ENCODE results near the gene KIF26A.

The KIF26A gene

DNA sequence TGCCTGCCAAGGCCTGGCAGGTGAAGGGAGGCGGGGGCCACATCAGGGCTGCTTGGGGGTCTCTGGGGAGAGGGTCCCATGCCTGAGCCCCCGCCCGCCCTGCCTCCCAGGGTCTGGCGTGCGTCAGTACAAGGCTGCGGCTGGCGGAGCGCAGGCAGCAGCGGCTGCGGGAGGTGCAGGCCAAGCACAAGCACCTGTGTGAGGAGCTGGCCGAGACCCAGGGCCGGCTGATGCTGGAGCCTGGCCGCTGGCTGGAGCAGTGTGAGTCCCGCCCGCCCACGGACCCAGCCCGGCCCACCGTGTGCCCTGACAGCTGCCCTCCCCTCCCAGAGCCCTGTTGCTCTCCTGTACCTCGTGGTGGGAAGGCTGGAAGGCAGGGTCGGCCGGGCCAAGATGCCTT, 40.7 kb downstream of the KIF26A start:
- DNase-seq (ENCODE audit: low read depth): no peak

DNA sequence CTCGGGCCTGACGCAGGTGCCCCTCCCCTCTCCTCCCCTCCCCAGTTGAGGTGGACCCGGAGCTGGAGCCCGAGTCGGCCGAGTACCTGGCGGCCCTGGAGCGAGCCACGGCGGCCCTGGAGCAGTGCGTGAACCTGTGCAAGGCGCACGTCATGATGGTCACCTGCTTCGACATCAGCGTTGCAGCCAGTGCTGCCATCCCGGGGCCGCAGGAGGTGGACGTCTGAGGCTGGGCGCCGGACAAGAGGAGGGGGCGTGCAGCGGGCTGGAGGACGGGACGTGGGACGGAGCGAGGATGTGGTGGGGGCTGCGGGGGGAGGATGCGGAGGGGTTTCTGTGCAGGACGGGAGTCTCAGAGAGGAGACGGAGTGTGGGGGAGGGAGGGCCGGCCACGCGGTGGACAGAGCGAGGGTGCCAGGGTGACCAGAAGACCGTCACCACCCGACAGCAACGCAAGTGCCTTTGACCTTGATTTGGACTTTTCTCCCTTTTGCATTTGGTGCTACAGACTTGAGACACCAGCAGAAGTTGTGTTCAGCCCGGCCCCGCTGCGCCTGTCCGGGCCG, 41.3 kb downstream of the KIF26A start:
- DNase-seq (ENCODE audit: low read depth): no peak

DNA sequence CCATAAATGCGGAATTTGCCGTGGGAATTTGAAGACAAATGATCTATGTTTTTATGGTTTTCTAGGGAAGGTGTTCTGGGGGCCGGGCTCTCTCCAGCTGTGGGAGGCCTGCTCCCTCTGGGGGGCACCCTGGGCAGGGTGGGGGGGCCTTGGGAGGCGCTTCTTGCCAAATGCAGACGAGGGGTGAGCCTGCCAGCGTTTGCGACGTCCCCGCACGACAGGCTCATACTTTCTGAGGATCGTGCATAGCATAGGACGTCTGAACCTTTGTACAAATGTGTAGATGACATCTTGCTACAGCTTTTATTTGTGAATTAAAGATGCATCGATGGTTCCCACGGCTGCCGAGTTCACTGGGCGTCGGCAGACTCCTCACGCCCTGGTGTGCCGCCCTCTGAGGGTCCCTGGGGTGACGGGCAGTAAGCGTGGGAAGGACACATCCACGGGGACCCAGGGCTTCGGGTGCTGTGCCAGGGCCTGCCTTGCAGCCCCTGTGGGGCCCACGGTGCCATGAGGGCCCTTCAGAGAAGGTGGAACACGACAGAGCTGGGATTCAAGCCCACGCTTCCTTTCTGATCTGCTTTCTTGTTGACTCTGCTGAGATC, 42.3 kb downstream of the KIF26A start:
- no peak for DNase-seq (ENCODE audit: low read depth)

DNA sequence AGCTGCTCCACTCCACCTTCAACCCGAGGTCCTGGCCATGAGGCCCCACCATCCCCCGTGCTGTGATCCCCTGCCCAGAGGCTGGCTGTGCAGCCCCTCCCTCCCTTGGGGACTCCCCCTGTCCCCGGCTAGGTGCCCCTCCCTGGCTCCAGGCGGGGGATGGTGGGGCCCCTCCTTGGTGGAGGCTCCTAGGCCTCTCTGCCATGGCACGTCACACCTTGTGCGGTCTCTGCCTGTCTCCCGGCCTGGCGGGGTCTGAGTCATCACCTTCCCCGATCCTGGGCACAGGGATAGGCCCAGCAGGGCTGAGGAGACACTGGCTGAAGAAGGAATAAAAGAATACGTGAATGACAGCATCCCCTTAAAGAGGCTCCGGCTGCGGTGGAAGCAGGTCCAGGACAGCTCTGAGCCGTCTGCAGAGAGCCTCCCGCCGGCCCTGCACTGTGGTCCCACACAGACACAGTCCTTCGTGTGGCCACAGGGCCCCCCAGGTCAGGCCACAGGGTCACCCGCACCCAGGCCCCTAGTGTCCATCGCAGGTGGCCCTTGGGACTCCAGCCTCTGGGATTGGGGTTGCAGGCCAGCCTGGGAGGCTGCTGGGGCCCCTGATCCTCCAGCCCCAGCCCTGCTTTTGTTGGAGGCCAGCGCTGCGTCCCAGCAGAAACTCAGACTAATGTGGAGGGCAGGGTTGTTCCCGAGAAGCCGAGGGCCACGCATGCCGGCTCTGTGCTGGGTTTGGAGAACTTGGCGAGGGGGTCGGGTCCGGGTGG, 43.6 kb downstream of the KIF26A start:
- DNase-seq (ENCODE audit: low read depth): no peak

DNA sequence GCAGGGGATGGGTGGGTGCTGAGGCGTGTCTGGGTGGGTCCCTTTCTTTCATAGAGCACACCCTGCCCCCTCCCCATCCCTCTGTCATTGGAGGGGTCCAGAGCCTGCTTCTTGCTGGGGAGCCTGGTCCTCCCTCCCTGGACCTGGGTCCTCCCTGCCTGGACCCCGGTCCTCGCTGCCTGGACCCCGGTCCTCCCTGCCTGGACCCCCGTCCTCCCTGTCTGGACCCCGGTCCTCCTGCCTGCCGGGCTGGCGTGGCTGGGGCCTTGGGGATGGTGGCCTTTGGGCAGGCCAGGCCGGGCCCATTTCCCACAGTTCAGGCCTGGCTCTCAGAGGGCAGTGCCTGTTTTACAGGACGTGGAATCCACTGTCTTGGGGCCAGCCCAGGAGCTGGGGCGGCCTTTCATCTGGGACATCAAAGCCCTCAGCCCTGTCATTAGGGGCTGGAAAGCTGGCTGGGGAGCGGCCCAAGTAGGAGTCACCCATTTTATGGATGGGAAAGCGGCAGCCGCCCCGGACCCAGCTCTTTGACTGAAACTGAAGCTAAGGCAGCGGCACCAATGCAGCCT, 44.6 kb downstream of the KIF26A start:
- DNase-seq (ENCODE audit: low read depth): no peak

DNA sequence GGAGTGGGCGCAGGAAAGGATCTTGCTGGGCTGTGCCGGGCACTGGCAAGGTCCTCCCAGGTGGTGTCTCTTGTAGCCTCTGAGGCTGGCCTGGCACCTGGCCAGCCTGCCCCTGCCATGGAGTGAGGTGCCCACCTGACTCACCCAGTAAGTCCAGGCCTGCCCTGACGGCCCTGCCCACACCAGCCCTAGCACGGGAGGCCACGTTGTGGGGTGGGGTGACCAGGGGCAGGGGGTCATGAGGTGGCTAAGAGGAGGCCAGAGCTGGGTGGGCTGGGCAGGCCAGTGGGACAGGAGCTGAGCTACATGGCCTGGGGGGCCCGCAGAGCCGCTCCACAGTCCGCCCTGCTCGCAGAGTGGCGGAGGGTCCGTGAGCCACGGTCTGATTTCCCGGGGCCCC, 45.4 kb downstream of the KIF26A start:
- DNase-seq (ENCODE audit: low read depth): no peak

DNA sequence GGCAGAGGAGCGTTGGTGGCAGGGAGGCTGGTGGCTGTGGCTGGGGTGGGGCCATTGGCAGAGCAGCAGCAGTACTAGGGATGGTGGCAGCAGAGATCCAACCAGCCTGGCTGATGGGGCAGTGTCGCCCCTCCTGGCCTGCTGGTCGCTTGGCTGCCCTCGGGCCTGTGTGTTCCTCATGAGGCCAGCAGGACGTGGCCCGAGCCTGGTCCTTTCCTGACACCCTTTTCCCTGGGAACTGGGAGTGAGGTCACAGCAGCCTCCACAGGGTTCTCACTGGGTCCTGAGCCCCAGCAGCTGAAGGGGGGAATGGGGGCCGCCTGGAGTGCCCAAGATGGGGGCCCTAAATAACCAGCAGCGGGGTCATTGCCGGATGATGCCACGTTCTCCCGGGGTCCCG, 46.1 kb downstream of the KIF26A start:
- no peak for DNase-seq (ENCODE audit: low read depth)

DNA sequence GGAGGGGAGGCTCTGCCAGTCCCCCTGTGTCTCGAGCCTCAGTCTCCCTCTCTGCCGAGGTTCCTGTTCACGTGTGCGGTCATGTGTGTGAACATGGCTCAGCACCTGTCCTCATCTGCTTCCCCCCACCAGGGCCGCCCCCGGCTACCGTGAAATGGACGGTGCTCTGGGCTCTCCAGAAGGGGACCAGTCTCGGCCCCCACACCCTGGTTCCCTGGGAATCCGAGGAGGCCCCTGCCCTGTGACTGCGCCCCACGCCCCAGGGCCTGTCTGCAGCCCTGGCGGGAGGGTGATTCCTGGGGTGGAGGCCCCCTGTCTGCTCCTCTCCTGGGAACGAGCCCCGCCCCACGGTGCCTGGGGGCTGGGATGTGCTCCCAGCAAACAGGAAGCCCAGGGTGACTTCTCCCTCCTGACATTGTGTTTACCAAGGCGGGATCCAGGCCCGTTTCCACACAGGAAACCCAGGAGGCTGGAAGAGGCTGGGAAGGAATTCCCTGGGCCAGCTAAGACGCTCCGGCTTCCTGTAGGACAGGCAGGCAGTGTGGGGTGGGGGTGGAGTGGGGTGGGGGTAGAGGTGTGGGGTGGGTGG, 46.6 kb downstream of the KIF26A start:
- DNase-seq (ENCODE audit: low read depth): no peak

DNA sequence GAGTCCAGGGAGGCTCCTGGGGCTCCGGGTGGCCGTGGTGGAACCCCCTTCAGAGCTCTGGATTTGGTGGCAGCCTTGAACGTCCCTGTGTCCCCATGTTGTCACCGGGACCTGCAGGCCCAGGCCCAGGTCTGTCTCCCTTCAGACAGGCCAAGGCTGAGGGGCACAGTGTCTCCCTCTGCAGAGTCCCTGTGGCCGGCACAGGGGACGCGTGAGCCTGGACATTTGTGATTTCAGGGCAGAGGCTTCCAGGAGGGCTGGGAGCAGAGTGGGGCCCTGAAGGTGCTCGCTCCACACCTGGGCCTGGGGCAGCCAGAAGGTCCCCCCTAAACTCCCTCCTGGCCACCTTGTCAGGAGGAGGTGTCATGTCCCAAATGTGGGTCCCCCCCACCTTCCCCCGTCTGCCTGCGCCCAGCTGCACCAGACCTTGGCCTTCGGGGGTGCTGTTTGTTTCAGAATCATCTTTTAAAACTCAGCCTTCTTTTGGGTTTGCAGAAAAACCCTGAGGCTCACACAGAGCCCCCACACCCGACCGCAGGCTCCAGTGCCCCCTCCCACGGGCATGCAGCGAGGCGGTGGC, 47.6 kb downstream of the KIF26A start:
- no peak for DNase-seq (ENCODE audit: low read depth)

DNA sequence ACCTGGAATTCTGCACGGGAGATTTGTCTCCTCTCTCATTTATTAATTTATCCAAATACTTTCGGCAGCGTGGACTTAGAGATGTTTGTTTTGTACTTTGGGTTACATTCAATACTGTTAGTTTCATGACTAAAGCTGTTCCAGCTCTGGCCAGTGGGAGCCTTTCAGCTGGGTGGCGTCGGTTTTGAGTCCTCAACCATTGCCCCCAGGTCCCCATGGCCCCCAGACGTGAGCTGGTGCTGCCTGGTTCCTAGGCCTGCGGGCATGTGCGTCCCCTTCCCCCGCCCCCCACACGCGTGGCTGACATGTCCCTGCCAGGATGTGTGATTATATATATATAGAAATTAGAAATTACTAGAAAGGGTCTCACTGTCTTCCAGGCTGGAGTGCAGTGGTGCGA, 48.2 kb downstream of the KIF26A start:
- no peak for DNase-seq (ENCODE audit: low read depth)

DNA sequence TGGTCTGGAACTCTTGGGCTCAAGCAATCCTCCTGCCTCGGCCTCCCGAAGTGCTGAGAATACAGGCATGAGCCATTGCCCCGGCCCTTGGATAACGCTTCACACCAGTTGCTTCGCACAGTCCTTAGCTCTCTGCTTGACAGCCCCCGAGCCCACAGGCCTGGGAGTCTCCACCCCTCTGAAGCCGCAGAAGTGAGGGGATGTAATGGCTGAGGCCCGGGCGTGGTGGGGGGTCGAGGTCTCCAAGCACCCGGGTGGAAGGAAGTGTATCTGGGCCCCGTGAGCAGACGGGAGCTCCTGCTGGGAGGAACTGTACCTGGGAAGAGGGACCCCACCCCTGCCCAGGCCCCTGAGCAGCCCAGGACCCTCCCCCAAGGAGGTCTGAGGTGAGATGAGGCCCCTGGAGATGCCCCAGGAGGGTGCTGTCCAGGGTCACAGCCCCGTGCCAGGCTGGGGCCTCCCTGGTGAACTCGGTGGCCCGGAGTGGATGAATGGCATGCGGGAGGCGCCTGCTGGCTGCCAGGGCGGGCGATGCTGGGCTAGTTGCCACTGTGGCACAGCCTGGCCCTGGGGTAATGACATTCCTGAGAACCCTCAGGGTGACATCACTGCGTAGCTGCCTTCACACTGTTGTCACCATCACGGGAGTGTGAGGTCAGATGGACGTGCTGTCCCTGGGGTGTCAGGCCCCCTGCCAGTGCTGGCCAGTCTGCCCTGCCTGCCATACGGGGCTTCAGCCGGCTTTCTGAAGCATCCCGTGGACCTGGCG, 48.9 kb downstream of the KIF26A start:
- no peak for DNase-seq (ENCODE audit: low read depth)

DNA sequence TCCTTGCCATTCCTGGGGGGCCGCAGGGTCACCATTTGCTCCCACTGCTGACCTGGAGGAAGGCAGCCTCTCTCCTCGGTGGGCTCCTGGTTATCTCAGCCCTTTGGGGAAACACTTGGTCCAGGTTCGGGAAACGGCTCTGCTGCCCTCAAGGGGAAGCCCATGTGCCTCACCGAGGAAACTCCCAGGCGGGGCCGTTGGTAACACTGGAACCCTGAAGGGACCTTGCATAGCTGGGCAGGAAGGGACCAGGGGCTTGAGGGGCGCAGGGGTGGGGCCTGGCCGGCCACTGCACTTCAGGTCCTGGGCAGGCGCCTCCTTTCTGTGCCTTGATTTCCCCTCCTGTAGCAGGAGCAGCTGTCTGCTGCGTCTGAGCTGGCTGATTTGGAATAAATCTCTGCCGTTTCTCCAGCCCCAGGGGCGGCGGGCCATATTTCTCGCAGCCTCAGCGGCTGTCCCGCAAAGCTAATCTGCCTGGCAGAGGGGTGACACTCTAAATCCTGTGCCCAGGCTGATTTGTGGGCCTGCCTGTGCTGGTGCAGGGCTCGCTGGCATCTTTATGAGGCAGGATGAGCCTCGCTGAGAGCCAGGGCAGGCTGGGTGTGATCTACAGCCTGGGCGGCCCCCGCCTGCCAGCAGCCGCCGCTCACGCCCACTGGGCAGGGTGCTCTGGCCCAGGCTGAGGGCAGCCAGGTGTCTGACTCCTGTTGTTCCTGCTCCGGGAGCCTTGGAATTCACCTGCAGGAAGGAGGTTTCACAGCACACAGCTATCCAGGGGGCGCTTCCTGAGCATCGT, 49.7 kb downstream of the KIF26A start:
- no peak for DNase-seq (ENCODE audit: low read depth)

DNA sequence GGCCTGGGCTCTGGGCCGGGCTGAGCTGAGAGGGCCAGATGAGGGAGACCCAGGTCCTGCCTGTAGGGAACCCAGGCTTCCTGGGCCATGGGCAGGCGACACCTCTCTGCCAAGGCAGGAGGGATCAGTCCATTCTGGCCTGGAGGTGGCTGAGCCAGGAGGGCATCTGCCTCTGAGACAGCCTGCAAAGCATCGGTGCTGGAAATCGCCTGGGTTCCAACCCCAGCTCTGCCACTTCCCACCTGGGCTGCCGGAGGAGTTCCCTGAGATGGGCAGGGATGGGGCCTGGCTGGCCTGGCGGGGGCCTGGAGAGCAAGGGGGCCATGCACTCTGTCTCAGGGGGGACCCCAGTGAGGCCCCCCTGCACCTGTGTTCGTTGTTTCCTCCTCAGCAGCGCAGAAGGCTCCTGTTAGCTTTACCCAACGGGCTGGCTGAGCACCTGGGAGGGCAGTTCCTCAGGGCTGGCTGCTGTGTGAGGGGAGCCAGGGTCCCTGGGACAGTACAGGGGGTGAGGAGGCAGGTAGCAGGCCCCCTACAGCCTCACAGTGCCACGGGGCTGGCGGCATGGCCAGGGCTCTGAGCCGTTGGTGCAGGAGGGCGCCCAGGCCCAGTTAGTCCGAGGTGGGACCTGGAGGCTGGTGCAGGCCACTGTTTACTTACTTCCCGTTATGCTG, 50.5 kb downstream of the KIF26A start:
- no peak for DNase-seq (ENCODE audit: low read depth)

DNA sequence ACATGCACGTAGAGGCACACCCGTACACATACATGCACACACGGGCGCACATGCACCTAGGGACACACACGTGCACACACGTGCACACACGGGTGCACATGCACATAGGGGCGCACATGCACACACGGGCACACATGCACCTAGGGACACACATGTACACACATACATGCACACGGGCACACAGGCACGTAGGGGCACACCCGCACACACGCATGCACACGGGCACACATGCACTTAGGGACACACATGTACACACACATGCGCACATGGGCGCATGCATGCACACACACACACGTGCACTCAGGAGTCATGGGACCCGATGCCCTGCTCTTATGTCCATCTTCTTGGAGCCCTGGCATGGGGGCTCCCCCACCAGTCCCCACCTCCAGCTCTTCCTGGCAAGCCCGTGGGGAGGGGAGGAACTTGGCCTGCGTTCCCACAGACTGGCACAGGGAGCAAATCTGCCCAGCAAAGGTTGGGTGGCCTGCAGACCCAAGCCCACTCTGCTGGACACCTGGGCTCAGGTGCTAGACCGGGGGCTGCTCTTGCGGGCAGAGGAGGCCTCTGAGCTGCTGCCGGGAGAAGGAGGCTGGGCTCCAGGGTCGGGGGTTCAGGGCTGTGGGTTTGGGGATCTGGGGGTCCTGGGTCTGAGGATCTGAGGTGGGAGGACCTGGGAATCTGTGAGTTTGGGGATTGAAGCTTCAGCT, 51.4 kb downstream of the KIF26A start:
- DNase-seq (ENCODE audit: low read depth): no peak

DNA sequence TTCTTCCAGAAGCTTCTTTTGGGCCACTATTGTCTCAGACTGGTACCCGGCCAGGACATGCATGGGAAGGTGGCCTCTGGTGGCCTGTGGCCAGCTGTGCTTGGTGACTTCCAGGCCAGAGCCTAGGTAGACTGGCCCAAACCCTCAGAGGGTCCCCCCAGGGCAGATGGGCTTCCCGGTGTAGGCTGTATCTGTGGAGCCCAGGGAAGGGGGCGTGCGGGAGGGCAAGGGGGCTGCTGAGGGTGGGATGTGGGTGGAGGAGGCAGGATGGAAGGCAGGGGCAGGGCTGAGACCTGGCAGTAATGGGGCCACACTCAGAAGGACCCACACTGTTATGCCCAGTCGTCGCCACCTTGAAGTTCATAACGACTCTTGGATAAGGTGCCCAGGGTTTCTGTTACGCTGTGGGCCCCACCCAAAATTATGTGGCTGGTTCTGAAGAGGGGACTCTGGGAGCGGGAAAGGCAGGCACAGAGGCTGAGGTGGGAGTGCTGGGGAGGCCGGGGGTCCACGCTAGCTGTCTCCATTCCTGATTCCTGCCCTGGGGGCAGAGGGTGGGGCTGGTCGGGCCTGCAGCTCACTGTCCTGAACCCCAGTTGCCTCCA, 52.1 kb downstream of the KIF26A start:
- no peak for DNase-seq (ENCODE audit: low read depth)

DNA sequence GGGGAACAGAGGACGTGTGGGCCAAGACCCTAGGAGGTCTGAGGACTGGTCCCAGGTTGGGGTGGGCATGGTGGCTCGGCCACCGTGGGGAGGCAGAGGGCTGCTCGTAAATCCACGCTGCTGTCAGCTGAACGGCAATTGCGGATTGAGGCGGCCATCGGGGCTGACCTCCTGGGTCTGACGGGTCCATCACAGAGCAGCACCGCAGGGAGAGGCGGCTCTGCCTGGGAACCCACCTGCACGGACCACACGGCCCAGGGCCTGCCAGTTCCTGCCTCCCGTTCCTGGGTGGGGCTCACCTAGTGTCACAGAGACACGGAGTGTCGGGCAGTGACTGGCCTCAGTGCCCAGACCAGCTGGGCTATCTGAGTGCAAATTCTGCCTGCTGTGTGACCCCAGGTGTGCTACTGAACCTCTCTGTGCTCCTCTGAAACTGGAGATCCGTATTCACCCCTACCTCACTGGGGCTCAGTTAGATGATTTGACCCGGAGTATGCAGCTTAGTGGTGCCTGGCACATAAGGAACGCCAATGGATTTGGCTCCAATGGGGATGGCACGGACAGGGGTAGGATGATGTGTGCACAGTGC, 53.1 kb downstream of the KIF26A start:
- no peak for DNase-seq (ENCODE audit: low read depth)

DNA sequence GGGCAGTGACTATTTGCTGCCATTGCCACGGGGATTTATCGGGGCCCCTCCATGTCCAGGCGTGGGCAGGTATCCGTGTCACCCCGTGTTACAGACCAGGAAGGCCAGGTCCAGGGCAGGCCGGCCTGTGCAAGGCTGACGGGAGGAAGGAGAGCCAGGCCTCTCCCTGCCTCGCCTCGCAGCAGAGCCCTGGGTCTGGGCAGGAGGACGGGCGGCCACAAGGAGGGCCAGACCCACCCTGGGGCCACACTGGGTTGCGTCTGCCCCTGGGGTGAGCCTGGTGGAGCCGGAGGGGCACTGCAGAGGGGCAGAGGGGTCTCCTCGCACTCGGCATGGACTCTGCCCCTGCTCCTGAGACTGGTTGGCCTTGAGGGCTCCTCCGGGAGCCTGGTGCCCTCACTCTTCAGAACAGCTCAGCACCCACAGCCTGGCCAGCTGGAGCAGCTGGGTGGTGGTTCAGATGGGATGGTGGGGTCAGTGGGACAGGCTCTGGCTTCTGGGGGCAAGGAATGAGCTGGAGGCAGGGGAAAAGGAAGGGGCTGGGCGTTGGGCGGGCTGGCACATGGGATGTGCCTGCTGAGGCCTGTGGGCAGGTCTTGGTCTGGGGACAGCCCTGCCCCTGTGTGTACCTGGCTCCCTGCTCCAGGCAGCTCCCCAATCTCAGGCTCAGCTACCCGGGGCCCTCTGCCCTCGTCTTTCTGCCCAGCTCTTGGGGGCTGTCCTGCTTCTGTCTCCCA, 53.9 kb downstream of the KIF26A start:
- no peak for DNase-seq (ENCODE audit: low read depth)

DNA sequence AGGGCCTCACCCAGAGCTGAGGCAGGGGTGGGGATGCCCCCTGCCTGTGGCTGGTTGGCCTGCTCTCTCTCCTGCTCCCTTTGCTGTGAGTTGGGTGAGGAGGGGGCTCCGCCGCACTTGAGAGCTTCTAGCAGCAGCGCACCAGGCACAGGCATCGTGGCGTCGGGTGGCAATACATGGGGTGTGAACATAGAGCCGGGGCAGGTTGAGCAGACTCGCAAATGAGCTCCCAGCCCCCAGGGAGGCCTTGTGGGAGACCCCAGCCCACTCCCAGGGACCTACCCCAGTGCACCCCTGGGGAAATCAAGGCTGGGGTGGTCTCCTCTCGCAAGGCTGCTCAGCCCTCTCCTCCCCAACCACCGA, 54.5 kb downstream of the KIF26A start:
- DNase-seq (ENCODE audit: low read depth): no peak
